ENCODE measurements around the gene MARF1. TPM values are rescaled to one million over a fixed set of nuclear protein-coding genes. Genes with fewer than 3 reads are reported as not detected.
A peak's percentile ranks its signal among the peaks of the same experiment; 100 is the strongest.

MARF1 gene
- polyA plus RNA-seq, 3 donors, result 5.7 to 39.9 (median 9.8) TPM

GRCh38 chr16:15604460-15605440 lies 38.2 kb downstream of the MARF1 start:
- Histone ChIP-seq H3K9me3 (replicated peaks in 1 of 2; ENCODE audit: control insufficient read depth in 1 of 2, insufficient read depth in 1 of 2, low read length in 2 of 2) (no peaks in the 10 kb centered on the region), H3K27me3 (ENCODE audit: control insufficient read depth in 2 of 2, insufficient read depth in 2 of 2, low read length in 2 of 2) (no peaks in the 10 kb centered on the region), H3K4me1 (ENCODE audit: control insufficient read depth in 1 of 2, insufficient read depth in 2 of 2, low read length in 2 of 2) (peaks cover 23 to 30% of the 10 kb centered on the region in 2 donors), H3K79me2 (ENCODE audit: insufficient read depth, low read length) (peaks cover 4% of the 10 kb centered on the region), H3K4me3 (replicated peaks in 1 of 3; ENCODE audit: low read depth in 2 of 3, low read length in 3 of 3) (no peak overlapping the region), H3K27ac (ENCODE audit: low read depth in 1 of 2, low read length in 2 of 2) (peak overlapping the region in 1 of 2 donors; percentile 61), H3K4me2 (replicated peaks; ENCODE audit: extremely low read depth, low read length, poor library complexity, severe bottlenecking) (no peak overlapping the region), H2AFZ (ENCODE audit: insufficient read depth, low read depth, low read length, poor library complexity, severe bottlenecking) (no peak overlapping the region), H3K9ac (ENCODE audit: insufficient read depth, low read length, poor library complexity, severe bottlenecking) (no peak overlapping the region), H4K20me1 (ENCODE audit: insufficient read depth, low read length) (no peaks in the 10 kb centered on the region), H3K36me3 (replicated peaks in 1 of 2; ENCODE audit: control insufficient read depth in 1 of 2, insufficient read depth in 2 of 2, low read length in 2 of 2) (peaks cover 96 to 100% of the 10 kb centered on the region in 2 donors)
- TF ChIP-seq CTCF (IDR thresholded peaks at IDR 0.05), result no peak
- Mint-ChIP-seq H3K27ac (peak overlapping the region in 4 of 7 donors; percentile 8 to 93 (median 64)), H3K4me1 (peaks cover 30% of the 10 kb centered on the region), H3K4me3 (no peak overlapping the region), H3K27me3 (ENCODE audit: low read depth in 3 of 3) (no peaks in the 10 kb centered on the region), H3K36me3 (peaks cover 95 to 99% of the 10 kb centered on the region in 2 donors), H3K9me3 (peaks cover 0 to 1% (median 0%) of the 10 kb centered on the region in 7 donors)
- DNase-seq, result peak in 1 of 3 donors; percentile 5
- intact Hi-C loops (cut with micrococcal nuclease), result no loop called here
- WGBS (ENCODE audit: insufficient coverage), result 77% methylated on average over 6 of the region's 14 CpGs

- H3K9me3 Mint-ChIP-seq, result peaks cover 0 to 1% (median 0%) of the 10 kb centered on the region in 7 donors
- peaks cover 20% of the 10 kb centered on the region for H3K4me1 Mint-ChIP-seq
- no peak overlapping the region for H3K4me3 ChIP-seq (replicated peaks in 1 of 3; ENCODE audit: low read depth in 2 of 3, low read length in 3 of 3)
- DNase-seq, result no peak
- intact Hi-C loops (cut with micrococcal nuclease), result no loop called here
- H3K9me3 ChIP-seq (replicated peaks in 1 of 2; ENCODE audit: control insufficient read depth in 1 of 2, insufficient read depth in 1 of 2, low read length in 2 of 2), result no peaks in the 10 kb centered on the region
- H3K27ac Mint-ChIP-seq, result peak overlapping the region in 1 of 7 donors; percentile 13
- H3K27me3 Mint-ChIP-seq (ENCODE audit: low read depth in 3 of 3), result no peaks in the 10 kb centered on the region
- no peaks in the 10 kb centered on the region for H4K20me1 ChIP-seq (ENCODE audit: insufficient read depth, low read length)
- H3K36me3 Mint-ChIP-seq, result peaks cover 94 to 99% of the 10 kb centered on the region in 2 donors
- H3K27me3 ChIP-seq (ENCODE audit: control insufficient read depth in 2 of 2, insufficient read depth in 2 of 2, low read length in 2 of 2), result no peaks in the 10 kb centered on the region
- H3K9ac ChIP-seq (ENCODE audit: insufficient read depth, low read length, poor library complexity, severe bottlenecking), result no peak overlapping the region
- peaks cover 4% of the 10 kb centered on the region for H3K79me2 ChIP-seq (ENCODE audit: insufficient read depth, low read length)
- no peak overlapping the region for H2AFZ ChIP-seq (ENCODE audit: insufficient read depth, low read depth, low read length, poor library complexity, severe bottlenecking)
- peaks cover 97 to 100% of the 10 kb centered on the region in 2 donors for H3K36me3 ChIP-seq (replicated peaks in 1 of 2; ENCODE audit: control insufficient read depth in 1 of 2, insufficient read depth in 2 of 2, low read length in 2 of 2)
- H3K4me3 Mint-ChIP-seq, result no peak overlapping the region
- peaks cover 14 to 18% of the 10 kb centered on the region in 2 donors for H3K4me1 ChIP-seq (ENCODE audit: control insufficient read depth in 1 of 2, insufficient read depth in 2 of 2, low read length in 2 of 2)
- 98% methylated on average over 21 of the region's 23 CpGs for WGBS (ENCODE audit: insufficient coverage)
- TF ChIP-seq CTCF (IDR thresholded peaks at IDR 0.05), result no peak
- no peak overlapping the region for H3K27ac ChIP-seq (ENCODE audit: low read depth in 1 of 2, low read length in 2 of 2)
- no peak overlapping the region for H3K4me2 ChIP-seq (replicated peaks; ENCODE audit: extremely low read depth, low read length, poor library complexity, severe bottlenecking)
Observed at GRCh38 chr16:15602285-15603044, 40.5 kb downstream of the MARF1 start.
